GM19240 (cell line): ENCODE measurements around the gene ZBTB40.

Experiments
- DNase-seq: peaks from one replicate; pipeline ENCODE4 v3.0.0; 2011; ENCODE audit warnings: low spot score; ENCODE audit not compliant: insufficient read length

Gene ZBTB40

DNA sequence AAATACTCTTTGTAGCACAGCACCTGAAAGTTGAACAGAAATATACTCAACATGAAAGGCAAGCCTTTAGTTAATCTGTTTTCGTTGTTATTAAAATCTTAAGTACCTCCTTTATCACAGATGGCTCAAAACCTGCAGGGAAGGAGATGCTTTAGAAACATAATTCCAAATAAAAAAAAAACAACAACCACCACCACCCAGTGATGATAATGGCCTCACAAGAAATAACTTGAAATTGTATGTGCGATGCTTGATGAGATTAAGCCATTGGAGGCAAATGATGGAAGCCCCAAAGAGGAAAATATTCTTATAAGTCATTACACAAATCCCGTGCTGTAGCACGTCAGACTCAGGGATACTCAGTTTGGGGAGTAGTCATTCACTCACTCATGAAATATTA is 24.9 kb upstream of the ZBTB40 start:
- no peak for DNase-seq

DNA sequence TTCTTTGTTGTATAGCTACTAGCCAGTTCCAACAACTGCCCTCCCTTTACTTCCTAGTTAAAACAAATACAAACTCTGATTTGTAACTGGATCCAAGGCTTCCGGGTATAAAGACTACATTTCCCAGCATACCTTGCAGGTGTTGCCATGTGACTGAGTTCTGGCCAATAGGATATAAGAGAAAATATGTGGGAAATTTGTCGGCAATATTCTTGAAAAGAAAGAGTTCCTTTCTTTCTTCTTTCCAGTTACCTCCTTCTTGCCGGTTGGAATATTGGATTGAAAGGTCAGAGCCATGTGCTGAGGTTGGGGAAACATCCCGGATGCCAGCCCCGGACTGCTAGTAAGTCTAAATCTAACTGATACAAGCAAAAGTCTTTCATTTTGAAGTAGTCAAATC is 23.0 kb upstream of the ZBTB40 start:
- DNase-seq, result peak; percentile 20

DNA sequence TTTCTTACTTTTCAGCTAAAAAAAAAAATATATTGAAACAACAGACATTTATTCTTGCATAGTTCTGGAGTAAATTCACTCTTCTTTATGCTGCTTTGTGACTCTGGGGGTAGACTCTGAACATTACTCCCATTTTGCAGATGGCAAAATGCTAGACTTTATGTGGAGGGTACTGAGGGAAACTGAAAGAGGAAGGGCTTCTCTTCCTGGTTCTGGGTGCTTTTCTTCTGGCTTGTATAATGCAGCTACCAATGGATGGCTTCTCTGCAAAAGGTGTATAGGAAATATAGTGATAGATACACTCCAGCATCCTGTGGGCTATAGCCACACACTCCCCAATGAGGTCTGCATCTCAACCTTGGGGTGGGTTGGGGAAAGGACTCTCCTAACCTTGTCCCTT is 19.7 kb upstream of the ZBTB40 start:
- no peak for DNase-seq

DNA sequence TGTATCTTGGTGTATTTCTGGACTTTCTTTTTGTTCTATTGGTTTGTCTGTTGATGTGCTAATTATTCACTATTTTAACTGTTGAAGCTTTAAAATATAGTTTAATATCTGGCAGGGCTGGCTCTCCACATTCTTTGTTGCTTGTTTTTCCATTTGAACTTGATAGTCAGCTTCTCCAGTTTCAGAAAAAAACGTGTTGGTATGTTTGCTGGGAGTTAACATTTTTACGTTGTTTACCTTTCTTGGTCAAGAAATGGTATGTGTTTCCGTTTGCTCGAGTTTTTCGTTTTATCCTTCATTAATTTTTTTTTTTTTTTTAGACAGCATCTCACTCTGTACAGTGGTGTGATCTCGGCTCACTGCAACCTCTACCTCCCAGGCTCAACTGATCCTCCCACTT is 16.9 kb upstream of the ZBTB40 start:
- DNase-seq, result no peak

DNA sequence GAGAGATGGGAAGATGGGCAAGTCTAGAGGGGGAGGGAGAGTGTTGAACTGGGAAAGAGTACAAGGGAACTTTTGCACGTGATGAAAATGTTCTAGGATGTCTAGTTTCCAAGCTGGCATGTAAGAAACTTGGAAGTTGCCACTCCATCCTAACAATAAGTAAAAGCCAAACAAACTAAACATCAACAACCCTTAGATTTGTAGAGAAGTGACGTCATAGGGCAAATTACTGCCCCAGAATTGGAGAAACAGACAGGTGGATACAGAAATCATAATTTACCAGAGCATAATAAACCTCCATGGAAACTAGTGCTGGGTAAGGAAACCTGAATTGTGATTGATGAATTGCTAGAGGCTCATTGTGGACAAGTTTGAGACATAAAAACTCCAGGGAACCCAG is 14.7 kb upstream of the ZBTB40 start:
- no peak for DNase-seq

DNA sequence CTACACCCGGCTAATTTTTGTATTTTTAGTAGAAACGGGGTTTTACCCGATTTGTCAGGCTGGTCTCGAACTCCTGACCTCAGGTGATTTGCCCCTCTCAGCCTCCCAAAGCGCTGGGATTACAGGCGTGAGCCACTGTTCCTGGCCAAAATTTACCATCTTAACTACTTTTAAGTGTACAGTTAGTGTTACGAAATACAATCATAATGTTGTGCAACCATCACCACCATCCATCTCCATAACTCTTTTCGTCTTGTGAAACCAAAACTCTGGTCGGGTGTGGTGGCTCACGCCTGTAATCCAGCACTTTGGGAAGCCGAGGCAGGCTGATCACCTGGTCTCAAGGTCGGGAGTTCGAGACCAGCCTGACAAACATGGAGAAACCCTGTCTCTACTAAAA is 14.1 kb upstream of the ZBTB40 start:
- DNase-seq, result no peak

DNA sequence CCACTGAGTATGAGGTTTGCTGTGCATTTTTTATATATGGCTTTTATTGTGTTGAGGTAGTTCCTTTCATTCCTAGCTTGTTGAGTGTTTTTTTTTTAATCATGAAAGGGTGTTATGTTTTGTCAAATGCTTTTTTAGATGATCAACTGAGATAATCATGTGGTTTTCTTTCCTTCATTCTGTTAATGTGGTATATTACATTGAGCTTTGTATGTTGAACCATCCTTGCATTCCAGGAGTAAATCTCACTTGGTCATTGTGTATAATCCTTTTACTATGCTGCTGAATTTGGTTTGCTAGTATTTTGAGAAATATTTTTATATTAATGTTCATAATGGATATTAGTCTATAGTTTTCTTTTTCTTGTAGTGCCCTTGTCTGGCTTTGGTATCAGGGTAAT is 11.1 kb upstream of the ZBTB40 start:
- no peak for DNase-seq

DNA sequence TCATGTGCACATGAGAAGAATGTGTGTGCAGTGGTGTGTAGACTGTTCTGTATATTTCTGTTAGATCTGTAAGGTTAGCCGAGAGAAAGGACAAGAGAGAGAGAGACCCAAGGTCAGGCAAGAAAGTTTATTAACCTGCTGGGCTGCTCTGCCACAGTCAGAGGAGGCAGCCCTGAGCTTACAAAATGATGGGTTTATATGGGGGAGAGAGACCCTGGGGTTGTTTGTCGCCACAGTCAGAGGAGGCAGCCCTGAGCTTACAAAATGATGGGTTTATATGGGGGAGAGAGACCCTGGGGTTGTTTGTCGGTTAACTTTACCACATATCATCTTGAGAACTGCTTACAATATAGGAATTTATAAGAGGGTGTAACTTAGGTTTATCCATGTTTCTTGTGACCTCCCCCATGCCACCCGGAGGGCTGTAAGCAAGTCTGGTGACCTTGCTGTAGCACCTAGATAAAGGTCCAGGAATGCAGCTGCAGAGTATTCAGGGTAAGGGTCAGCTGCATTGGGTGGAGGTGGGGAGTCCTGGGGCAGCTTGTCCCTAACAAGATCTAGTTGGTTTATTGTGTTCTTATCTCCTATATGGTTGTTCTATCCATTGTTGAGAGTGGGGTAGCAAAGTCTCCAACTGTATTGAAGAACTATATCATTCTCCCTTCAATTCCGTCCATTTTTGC is 9.3 kb upstream of the ZBTB40 start:
- DNase-seq, result no peak

DNA sequence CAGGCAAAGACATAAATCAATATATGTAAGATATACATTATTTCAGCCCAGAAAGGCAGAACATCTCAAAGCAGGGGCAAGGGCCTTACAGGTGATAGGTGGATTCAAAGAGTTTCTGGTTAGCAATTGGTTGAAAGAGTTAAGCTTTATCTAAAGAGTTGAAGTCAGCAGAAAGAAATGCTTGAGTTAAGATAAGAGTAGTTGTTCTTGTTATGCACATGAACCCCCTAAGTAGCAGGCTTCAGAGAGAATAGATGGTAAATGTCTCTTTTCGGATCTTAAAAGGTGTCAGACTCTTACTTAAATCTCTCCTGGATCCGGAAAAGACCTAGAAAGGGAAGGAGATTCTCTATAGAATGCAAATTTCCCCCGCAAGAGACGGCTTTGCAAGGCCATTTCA is 8.3 kb upstream of the ZBTB40 start:
- DNase-seq, result no peak

DNA sequence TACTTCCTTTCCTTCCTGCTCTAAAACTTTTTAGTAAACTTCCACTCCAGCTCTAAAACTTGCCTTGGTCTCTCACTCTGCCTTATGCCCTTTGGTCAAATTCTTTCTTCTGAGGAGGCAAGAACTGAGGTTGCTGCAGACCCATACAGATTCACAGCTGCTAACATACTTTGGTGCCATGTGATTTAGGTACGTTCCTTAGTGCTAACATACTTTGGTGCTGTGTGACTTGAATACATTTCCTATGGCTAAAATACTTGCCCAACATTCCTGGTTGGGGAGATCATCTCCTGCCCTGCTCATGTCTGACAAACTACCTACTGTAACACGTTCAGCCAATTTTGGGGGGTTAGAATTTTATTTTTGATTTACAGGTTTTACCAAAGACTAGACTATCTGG is 6.8 kb upstream of the ZBTB40 start:
- DNase-seq, result no peak

DNA sequence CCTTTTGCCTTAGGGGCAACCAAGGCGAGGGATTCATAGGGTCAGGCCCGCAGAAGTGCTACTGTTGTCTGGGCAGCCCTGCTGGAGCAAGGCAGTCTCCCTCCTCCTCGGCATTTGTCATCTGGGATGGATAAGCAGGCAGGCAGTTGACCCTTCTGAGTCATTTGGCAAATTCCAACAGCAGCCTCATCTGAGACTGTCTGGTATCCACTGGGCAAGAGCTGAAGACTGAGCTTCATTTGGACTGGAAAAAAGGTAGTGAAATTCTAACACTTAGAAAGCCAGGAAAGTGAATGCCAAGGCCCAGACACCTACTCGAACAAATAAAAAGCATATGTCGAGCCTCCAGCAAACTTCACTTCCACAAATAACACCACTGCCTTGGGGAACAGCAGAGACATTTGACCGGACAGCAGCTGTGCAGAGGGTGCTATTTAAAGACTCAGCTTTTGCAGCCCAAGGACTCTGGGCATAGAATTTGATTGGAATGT is 4.0 kb upstream of the ZBTB40 start:
- no peak for DNase-seq

DNA sequence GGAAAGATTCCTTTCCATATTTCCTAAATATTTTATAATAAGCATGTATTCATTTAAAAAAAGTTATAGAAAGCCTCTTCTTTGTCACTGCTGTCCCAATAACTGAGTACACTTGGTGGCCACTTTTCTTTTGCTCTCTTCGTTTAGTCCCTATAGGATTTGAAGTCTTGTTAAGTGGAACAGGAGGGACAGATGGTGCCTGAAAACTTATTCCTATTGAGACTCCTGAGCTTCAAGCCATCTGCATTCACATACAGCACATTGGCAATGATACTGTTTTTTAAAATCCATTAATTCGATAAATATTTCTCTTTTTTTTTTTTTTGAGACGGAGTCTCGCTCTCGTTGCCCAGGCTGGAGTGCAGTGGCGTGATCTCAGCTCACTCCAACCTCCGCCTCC is 2.0 kb upstream of the ZBTB40 start:
- no peak for DNase-seq

DNA sequence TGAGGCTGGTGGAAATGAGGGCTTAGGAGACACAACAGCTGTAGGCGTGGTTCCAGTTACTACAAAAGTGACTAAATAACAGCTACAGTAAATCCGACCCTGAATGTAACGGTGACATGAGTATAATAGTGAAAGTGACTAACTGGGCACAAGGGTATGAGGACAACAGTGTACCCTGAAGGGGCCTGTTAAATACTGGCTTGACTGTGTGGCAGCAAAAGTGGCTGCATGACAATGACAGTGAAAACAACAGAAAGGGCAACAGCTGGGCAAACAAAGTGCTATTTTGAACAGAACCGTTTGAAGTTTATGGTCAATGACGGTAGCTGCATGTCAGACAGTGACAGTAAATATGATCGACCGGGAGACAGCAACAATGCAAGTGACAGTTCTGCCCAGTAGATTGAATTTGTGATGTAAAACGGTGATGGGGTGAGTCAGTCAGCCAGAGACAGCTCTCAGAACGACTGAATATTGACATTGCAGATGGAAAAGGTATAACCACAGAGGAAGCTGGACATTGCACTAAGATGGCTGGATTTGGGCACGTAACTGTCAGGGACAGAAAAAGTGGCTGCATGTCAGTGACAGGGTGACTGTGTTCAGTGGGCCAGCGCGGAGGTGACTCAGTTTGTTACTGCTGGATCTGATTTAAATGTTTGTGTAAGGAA is 1.2 kb upstream of the ZBTB40 start:
- DNase-seq, result no peak

DNA sequence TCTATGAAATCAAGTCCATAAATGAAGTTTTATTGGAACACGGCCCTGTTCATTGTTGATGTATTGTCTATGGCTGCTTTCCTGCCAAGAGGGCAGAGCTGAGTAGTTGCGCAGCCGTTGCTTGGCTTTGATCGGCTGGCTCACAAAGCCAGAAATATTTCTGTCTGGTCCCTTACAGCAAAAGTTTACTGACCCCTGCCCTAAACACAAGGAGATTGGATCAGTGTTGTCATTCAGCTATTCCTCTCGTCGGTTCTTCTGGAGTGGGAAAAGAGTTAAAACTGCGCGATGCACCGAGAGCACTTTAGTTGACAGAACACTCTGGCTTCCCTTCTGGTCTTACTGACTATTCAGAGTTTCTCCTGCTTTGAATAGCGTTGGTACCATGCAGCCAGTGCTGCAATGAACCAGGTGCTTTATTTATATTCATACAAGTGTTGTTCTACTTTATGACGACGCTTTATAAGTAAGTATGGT is 868 bp downstream of the ZBTB40 start:
- DNase-seq, result no peak

DNA sequence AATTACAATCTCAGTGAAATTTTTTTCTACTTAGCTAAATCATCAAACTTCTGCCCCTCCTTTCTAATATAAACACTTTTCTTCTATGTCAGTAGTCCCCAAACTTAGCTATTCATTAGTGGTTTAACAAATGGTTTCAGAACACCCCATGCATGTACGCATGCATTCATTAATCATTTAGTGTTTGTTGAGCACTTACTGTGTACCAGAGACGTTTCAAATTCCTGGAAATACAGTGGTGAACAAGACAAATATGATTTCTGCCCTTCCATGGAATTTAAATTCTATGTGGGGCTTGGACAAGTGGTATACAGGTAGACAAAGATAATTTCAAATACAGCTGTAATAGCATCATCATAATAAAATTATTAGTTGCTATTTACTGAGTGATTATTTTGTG is 1.5 kb downstream of the ZBTB40 start:
- DNase-seq, result no peak

DNA sequence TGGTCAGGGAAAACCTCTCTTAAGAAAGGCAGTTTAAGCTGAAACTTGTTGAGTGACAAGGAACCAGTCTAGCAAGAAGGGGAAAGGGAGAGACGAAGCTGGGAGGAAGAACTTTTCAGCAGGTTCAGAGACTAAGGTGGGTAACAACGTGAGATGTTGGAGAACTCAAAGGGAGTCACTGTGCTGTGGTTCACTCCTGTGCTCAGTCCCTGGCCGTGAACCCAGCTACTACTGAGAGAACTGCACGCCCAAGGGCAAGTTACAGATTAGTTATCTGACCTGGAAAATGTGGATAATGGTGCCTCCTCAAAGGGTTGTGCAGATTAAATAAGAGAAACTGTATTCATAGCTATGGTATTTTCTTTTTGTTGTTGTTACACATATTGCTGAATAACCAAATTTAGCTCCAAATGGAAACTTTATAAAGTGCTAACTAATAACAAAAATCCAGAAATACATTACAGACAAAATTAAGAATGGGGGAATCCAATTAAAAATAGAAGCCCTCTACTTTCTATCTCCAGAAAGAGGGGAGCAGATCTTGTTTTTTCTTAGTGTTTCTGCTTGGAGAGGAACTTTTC is 2.9 kb downstream of the ZBTB40 start:
- DNase-seq, result no peak

DNA sequence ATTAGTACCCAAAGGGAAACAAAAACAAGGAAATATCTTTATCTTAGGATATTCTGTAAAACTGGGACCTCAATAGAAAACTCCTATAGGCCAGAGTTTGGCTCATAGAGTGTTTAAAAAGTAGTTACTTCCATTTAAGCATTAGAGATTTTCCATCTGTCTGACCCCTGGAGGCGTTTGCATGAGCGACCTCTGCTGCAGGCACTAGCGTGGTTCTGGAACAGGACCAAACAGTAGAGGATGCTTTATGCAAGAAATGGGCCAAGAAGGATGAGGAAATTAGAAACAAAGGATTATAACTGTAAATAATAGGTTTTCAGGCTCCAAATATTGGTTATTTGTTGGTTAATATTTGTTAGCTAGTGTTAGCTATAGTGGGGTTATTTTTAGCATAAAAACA is 5.7 kb downstream of the ZBTB40 start:
- DNase-seq, result no peak

DNA sequence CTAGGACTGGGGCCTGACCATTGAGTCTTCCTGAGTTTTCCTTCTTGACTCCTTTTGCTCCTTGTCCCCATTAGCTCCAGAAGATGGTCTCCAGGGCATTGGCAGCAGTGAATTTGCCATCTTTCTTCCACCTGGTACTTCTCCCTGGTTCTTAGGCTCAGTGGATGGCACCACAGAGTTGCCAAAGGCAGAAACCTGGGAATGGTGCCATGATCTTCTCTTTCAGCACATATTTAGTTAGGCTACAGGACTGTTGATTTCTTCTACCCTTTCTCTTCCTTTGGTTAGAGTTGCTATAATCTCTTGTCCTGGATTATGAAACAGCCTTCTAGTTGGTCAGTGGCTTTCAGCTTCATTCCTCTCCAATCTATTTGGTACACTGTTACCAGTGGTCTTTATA is 6.2 kb downstream of the ZBTB40 start:
- DNase-seq, result no peak

DNA sequence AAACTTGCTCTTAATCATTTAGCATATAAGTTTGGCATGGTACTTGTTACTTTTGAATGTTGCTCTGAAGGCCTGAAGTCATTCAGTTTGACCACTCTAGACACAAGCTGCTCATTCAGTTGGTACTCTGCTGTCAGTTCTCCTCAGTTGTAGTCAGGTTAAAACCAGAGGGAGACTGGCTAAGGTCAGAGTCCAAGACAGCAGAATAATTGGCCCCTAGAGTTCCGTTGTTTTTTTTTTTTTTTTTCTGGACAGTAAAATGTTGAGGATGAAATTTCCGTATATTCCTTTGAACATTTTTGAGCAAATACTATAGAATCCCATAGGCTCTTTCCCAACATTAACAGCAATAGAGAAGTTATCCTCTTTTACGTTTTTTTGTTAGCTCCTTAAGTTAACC is 9.4 kb downstream of the ZBTB40 start:
- no peak for DNase-seq

DNA sequence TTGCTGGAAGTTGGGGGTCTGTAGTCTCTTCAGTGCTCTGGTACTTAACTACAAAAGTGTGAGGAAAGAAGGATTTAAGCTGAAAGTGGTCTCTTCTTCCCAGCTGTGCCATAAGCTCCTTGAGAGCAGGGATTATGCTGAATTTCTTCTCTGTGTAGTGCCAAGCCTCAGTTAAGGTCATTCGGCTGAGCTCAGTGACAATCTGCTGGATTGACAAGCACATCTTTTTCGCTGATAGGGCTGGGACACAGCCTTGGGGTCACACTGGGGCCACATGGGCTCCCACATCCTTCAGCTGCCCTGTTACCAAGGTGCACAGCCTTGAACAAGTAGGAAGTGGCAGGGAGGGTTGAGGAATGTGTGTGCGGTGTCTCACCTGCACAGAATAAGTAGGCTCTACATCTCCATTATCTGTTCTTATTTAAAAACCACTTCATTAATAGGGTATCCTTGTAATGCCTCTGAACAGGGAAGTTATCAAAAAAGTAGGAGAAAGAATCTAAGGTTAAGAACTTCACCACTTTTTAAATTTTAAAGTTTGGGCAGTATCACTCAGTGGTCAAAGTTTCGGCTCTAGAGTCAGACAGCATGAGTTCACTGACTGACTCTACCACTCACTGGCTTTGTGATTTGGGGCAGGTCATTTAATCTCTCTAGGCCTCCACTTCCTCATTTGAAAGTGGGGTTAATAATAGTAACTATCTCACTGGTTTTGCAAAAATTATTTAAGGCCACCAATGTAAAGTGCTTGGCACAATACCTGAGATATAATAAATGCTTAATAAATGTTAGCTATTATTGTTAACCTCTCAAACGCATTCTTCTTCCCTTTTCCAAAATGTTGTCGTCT is 10.3 kb downstream of the ZBTB40 start:
- no peak for DNase-seq

DNA sequence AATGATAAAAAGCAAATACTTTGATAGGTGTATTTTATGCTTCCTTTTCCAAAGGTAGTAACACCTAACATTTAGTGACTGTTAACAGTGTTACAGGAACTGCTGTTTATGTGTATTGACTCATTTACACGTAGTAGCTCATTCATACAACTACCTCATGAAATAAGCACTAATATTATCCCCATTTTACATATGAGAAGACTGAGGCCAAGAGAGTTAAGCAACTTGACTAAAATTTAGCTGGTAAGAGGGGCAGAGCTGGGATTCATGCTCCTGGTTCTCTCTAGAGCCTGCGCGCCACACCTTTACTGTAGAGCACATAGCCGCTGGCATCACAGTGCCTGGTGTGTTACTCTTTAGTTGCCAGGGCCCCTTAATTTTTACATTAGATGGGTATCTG is 11.3 kb downstream of the ZBTB40 start:
- no peak for DNase-seq

DNA sequence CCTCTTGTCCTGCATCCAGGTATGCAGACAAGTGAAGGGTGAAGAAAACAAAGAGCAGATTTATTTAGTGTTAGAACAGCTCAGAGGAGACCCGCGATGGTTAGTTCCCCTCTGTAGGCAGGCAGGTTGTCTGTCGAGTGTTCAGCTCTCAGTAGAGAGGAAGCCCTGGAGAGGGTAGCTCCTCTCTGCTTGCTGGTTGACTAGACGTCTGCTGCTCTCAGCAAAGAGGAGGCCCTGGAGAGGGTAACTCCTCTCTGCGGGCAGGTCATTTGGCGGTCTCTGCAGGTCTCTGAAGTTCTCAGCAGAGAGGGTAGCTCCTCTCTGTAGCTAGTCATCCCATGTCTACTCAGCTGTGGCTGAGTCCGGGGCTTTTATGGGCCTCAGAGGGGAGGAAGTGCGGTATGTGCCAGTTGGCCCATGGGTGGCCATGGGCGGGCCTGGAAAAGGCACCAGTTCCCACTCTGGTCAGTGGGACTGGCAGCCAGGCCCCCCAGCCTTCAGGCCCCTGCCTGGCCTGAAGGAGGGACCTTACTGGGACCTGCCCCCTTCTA is 13.4 kb downstream of the ZBTB40 start:
- DNase-seq, result no peak
